Activated naive CD8-positive, alpha-beta T cell treated with anti-CD3 and anti-CD28 coated beads for 36 hours (primary cell): ENCODE data around the gene FRMPD2. TPM values are rescaled to one million over a fixed set of nuclear protein-coding genes. Genes with fewer than 3 reads are reported as not detected.

Experiments
- DNase-seq: peaks from one replicate; pipeline ENCODE4 v3.0.0; 2021
- H3K27ac Mint-ChIP-seq: one replicate; pipeline ENCODE4 v1.8.0; 2022; ENCODE audit warnings: mild to moderate bottlenecking, moderate library complexity, mixed read lengths
- H3K27me3 Mint-ChIP-seq: one replicate; pipeline ENCODE4 v1.8.0; 2022; ENCODE audit warnings: mild to moderate bottlenecking, mixed read lengths
- H3K36me3 Mint-ChIP-seq: one replicate; pipeline ENCODE4 v1.8.0; 2021; ENCODE audit warnings: mild to moderate bottlenecking, mixed read lengths
- H3K4me1 Mint-ChIP-seq: one replicate; pipeline ENCODE4 v1.8.0; 2021; ENCODE audit warnings: mixed read lengths
- H3K4me3 Mint-ChIP-seq: one replicate; pipeline ENCODE4 v1.8.0; 2022; ENCODE audit warnings: mild to moderate bottlenecking, moderate library complexity, mixed read lengths
- H3K9me3 Mint-ChIP-seq: one replicate; pipeline ENCODE4 v1.8.0; 2022; ENCODE audit warnings: mixed read lengths
- total RNA-seq, 2 experiments: library from RNA; stranded (reverse); gene quantifications; one replicate each; pipeline ENCODE4 v1.2.3, GENCODE V29; 2021

Gene FRMPD2
- total RNA-seq, 2 experiments from 2014 or later: not detected

DNA sequence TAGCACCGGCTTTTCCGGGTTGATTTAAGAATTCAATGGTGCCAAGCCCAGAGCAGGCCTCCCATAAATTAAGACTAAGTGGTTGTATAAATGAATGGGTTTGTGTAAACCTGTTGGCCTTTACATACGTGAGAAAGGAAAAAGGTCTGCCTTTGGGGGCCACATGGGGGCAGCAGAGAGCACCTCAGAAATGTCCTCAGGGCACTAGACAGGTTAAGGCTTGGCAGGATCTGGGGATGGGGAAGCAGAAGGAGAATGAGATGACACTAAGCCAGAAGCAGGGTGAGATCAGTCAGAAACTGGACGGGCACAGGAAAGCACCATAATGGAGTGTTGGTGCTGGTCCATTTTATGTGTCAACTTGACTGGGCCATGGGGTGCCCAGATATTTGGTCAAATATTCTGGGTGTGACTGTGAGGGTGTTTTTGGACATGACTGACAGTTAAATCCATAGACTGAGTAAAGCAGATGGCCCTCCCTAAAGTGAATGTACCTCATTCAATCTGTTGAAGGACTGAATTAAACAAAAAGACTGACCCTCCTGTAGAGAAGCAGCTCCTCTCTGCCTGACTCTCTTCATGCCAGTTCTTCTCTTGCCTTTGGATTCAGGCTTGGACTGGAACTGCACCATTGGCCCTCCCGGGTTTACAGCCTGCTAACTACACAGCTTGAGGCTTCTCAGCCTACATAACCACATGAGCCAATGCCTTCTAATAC lies 58.9 kb downstream of the FRMPD2 start:
- H3K9me3 Mint-ChIP-seq: peaks cover 2% of the 10 kb centered on the region
- H3K27ac Mint-ChIP-seq: no peak overlapping the region
- H3K36me3 Mint-ChIP-seq: no peaks in the 10 kb centered on the region
- peaks cover 10% of the 10 kb centered on the region for H3K27me3 Mint-ChIP-seq
- H3K4me3 Mint-ChIP-seq: no peak overlapping the region
- no peaks in the 10 kb centered on the region for H3K4me1 Mint-ChIP-seq
- DNase-seq: peak; percentile 25

DNA sequence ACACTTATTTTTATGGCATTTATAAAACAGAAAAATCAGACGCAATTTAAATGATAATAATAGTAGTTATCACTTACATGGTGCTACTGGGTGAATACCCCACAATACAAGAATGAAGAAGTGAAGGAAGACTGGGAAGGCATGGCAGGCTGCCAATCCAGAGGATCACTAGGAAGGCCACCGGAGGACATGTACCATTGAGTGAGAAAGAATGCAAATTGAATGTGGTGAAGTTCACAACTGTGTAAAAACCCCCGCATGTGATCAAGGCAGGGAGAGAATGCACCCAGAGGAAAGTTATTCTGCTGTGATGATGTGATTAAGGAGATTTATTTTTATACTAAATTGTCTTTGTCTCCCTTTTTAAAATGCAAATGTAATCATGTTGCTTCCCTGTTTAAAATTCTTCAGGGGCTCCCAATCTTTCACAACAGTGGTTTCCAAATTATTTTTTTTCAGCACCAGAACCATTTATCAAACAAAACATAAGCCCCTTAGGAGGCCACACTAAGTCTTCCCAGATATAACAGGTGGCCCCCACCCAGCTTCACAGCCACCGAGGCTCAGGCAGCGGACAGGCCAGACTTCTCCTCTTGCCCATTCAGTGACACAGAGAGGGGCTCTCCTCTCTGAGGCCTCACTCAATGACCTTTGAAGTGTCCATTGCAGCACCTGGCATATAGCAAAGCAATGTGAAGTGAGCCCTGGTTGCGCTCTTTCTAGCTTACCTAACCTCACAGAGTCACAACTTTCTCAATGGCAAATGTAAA lies 59.6 kb downstream of the FRMPD2 start:
- peaks cover 2% of the 10 kb centered on the region for H3K9me3 Mint-ChIP-seq
- no peaks in the 10 kb centered on the region for H3K4me1 Mint-ChIP-seq
- no peak overlapping the region for H3K4me3 Mint-ChIP-seq
- no peak overlapping the region for H3K27ac Mint-ChIP-seq
- no peaks in the 10 kb centered on the region for H3K36me3 Mint-ChIP-seq
- peaks cover 2% of the 10 kb centered on the region for H3K27me3 Mint-ChIP-seq
- DNase-seq: no peak

DNA sequence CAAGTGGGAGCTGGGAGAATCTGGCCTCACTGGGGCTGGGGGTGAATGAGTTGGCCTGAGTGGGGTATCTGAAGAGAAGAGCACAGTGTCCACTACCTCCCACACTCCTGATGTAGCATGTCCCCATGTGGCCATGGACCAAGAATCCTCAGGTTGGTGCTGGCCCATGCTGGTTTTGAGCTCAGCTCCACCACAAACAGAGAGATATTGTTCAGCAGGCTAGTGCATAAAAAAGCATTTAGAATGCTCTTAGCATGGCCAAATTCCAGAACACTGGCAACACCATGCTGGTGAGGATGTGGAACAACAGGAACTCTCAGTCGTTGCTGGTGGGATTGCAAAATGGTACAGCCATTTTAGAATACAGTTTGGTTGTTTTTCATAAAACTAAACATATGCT lies 61.4 kb downstream of the FRMPD2 start:
- DNase-seq: no peak
- no peaks in the 10 kb centered on the region for H3K4me1 Mint-ChIP-seq
- peaks cover 2% of the 10 kb centered on the region for H3K9me3 Mint-ChIP-seq
- H3K27me3 Mint-ChIP-seq: no peaks in the 10 kb centered on the region
- H3K36me3 Mint-ChIP-seq: no peaks in the 10 kb centered on the region
- H3K4me3 Mint-ChIP-seq: no peak overlapping the region
- no peak overlapping the region for H3K27ac Mint-ChIP-seq

DNA sequence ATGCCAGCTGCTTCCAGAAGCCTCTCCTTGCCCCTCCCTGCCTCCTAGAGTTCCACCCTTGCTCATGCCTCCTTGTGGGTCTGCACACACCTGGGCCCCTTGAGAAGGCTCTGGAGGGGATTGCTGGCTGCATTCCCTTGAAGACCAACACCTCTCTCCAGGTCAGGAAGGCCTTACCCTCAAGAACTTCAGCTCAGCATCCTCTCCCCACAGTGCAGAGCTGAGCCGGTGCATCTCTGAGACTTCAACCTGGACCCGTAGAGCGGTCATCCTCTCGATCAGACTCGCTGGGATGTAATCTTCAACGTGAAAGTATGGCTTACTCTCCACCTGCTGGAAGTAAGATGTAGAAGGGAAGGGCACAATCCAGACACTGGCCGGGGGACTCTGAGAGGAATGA lies 62.7 kb downstream of the FRMPD2 start:
- DNase-seq: no peak
- no peak overlapping the region for H3K27ac Mint-ChIP-seq
- H3K4me3 Mint-ChIP-seq: no peak overlapping the region
- H3K36me3 Mint-ChIP-seq: no peaks in the 10 kb centered on the region
- H3K27me3 Mint-ChIP-seq: no peaks in the 10 kb centered on the region
- H3K9me3 Mint-ChIP-seq: peaks cover 2% of the 10 kb centered on the region
- no peaks in the 10 kb centered on the region for H3K4me1 Mint-ChIP-seq

DNA sequence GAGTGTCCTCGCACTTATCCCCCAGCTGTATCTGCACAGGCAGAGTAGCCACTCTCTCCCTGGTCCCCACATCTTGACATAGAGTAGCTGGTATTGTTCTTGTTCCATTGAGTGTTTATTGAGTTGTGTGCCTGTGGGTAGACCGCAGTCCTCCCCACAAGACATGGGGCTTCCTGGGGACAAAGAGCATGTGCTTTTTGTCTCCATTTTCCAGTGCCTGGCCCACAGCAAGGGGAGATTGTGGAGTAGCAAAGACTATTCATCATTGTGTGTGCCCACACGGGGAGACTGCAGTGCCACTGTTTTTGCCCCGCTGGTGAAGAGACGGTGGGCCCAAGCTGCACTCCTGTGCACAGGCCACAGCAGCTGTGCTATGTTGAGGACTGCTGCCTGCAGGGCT lies 63.5 kb downstream of the FRMPD2 start:
- Mint-ChIP-seq H3K27me3 (no peaks in the 10 kb centered on the region), H3K4me3 (no peak overlapping the region), H3K4me1 (no peaks in the 10 kb centered on the region), H3K9me3 (peaks cover 2% of the 10 kb centered on the region), H3K27ac (peak overlapping the region; percentile 34), H3K36me3 (no peaks in the 10 kb centered on the region)
- DNase-seq: no peak

DNA sequence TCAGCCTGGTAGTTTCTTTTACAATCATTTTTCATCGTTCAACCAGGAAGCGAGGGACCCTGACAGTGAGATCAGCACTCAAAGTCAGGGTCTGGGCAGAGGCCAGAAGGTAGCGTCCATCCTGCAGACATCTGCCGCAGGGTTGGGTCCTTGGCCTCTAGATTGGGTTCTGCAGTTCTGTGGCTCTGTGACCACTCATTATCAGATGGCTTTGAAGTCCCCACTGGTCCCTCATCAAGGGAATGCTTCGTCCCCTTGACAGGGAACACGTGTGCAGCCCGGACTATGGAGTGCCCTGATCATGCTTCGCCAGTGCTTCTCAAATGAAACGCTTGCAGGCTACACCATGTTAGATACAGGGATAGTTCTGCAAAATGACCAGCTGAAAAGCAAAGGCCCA lies 64.1 kb downstream of the FRMPD2 start:
- H3K4me3 Mint-ChIP-seq: no peak overlapping the region
- no peaks in the 10 kb centered on the region for H3K4me1 Mint-ChIP-seq
- DNase-seq: no peak
- no peaks in the 10 kb centered on the region for H3K27me3 Mint-ChIP-seq
- peaks cover under 1% of the 10 kb centered on the region for H3K9me3 Mint-ChIP-seq
- H3K27ac Mint-ChIP-seq: no peak overlapping the region
- H3K36me3 Mint-ChIP-seq: no peaks in the 10 kb centered on the region

DNA sequence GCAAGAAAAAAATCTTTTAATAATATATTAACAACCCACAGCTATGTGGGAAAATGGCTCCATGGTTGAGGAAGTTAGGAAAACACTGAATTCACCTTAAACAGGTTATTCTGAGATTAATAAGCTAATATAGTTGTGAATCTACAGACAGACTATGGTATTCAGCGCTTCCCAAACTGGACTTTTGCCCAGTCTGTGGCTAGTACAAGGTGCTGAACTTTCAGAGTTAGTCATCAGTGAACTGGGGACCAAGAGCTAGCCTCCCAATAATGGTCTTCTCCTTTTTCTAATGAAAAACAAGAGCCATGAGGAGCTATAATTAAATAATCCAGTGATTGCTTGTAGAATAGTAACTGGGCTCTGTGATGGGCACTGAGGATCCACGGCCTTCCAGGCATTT lies 65.3 kb downstream of the FRMPD2 start:
- Mint-ChIP-seq H3K27me3 (no peaks in the 10 kb centered on the region), H3K36me3 (no peaks in the 10 kb centered on the region), H3K9me3 (no peaks in the 10 kb centered on the region), H3K4me3 (no peak overlapping the region), H3K27ac (no peak overlapping the region), H3K4me1 (no peaks in the 10 kb centered on the region)
- no peak for DNase-seq

DNA sequence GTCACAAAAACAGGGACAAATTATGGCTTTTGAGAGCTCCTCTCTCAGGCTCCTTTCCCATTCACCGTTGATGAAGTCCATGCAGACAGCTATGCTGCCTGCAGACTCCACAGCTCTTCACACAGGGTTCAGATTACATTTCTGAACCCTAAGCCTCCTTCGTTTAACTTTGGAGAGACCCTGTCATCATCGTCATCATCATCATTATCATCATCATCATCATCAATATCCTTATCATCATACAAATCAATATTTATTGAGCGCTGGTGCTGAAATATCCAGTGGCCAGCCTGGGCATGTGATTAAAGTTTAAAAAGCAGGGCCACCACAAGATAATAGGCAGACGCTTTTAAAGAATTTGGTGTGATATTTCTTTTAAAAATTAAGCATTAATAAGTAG lies 66.6 kb downstream of the FRMPD2 start:
- no peaks in the 10 kb centered on the region for H3K4me1 Mint-ChIP-seq
- no peak for DNase-seq
- no peaks in the 10 kb centered on the region for H3K9me3 Mint-ChIP-seq
- H3K27ac Mint-ChIP-seq: no peak overlapping the region
- H3K27me3 Mint-ChIP-seq: no peaks in the 10 kb centered on the region
- H3K36me3 Mint-ChIP-seq: no peaks in the 10 kb centered on the region
- H3K4me3 Mint-ChIP-seq: no peak overlapping the region

DNA sequence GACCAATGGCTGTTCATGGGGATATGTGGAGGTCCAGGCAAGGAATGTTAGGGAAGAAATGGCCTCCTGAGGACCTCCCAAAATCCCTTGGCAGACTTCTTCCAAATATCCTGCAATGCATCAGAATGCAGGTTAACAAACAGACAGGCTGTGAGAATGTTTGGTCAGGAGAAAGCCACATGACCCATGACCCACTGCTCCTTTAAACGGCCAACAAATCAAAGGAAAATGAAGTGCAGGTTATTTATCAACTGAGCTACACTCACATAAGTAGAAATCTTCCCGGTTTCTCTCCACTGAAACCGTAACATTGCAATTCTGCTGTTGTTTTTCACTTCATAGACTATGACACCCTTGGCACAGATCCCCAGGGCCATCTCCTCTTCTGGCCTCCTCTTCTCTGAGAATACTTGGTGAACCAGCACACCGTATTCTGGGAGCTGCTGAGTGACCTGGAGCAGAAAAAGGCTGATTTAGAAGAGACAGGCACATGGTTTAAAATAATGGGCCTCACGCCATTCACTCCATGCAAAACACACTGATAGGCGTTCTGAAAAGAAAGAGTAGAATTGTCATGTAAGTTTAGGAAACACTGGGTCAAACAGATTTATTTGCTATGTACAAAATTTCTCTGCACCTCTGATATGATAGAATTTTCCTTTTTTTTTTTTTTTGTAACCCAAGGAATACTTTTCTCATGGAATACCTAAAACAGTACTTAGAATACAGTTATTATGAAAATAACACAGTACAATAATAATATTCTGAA lies 67.8 kb downstream of the FRMPD2 start:
- Mint-ChIP-seq H3K27me3 (no peaks in the 10 kb centered on the region), H3K27ac (no peak overlapping the region), H3K4me3 (no peak overlapping the region), H3K9me3 (no peaks in the 10 kb centered on the region), H3K36me3 (no peaks in the 10 kb centered on the region), H3K4me1 (no peaks in the 10 kb centered on the region)
- DNase-seq: no peak

DNA sequence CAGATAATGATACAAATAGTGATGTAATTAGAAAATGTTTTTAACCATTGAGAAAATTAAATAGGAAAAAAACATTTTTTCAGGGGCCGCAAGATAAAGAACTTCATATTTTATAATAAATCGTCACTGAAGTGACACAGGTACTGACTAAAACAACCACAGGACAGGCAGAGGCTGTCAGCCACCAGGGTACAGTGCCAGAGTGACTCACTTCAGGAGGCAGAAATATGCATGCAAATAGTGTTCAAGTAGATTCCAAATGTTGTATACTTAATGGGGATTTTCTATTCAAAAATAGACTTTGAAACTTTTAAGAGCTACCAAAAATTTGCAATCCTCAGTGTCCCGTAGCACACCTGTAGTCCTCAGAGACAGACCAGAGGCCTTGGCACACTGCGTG lies 68.6 kb downstream of the FRMPD2 start:
- no peaks in the 10 kb centered on the region for H3K4me1 Mint-ChIP-seq
- DNase-seq: no peak
- H3K4me3 Mint-ChIP-seq: no peak overlapping the region
- H3K36me3 Mint-ChIP-seq: no peaks in the 10 kb centered on the region
- H3K9me3 Mint-ChIP-seq: no peaks in the 10 kb centered on the region
- peaks cover 3% of the 10 kb centered on the region for H3K27me3 Mint-ChIP-seq
- no peak overlapping the region for H3K27ac Mint-ChIP-seq

DNA sequence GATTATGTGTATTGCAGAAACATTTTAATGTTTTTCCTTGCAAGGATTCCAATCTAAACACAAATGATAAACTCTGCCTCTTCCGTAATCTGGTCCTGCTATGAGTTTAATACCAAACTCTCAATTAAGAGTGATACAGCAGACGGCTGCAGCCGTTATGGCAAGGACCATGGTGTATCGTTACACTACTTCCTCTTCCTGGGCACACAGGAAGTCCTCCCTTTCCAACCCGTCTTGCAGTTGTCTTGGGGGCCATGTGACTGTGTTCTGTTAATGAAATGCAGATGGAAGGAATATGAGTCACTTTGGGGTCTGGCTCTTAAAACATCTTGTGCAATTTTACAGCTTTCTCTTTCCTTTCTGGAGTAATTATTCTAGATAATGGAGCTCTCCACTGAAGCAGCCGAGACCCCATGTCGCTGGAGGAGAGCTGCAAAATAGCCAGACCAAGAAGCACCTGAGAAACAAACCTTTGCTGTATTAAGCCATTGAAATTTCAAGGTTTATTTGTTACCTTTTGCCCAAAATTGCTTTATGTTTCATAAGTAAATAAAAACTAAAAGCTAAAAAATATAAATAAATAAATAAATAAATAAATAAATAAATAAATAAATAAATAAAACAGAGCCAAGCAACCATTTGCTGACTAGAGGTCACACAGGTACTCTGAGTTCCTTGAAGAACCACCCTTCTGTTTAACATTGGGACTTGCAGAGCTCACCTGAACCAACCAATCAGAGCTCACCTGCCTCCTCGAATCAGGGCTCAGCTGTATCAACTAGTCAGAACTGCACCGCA lies 74.7 kb downstream of the FRMPD2 start:
- peaks cover 3% of the 10 kb centered on the region for H3K27me3 Mint-ChIP-seq
- DNase-seq: no peak
- H3K9me3 Mint-ChIP-seq: peaks cover 3% of the 10 kb centered on the region
- H3K36me3 Mint-ChIP-seq: peaks cover 2% of the 10 kb centered on the region
- H3K4me3 Mint-ChIP-seq: no peak overlapping the region
- peaks cover 2% of the 10 kb centered on the region for H3K4me1 Mint-ChIP-seq
- no peak overlapping the region for H3K27ac Mint-ChIP-seq

DNA sequence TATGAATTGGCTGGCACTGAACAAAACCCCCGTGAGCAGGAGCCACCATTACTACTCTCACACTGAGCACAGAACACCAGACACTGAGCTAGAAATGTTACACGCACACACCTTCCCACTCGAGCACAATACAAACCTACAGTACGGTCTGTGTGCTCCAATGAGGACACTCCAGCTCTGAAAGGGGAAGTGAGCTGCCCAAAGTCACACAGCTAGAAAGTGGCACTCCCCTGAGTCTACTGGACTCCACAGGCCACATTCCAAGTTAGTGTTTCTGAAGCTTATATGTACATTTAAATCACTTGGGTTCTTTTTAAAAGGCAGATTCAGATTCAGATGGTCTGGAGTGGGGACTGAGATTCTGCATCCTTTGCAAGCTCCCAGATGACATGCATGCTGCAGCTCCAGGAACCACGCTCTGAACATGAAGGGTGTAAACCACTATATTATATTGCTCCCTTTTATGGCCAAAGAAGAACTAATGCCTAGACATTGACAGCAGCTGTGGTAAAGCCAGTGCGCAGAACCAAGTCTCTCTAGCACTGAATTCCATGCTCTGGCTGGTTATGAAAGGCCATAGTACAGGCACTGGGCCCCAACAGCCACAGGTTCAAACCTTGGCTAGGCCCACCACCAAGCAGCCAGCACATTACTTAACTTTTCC lies 77.1 kb downstream of the FRMPD2 start:
- DNase-seq: no peak
- H3K27me3 Mint-ChIP-seq: peaks cover 3% of the 10 kb centered on the region

DNA sequence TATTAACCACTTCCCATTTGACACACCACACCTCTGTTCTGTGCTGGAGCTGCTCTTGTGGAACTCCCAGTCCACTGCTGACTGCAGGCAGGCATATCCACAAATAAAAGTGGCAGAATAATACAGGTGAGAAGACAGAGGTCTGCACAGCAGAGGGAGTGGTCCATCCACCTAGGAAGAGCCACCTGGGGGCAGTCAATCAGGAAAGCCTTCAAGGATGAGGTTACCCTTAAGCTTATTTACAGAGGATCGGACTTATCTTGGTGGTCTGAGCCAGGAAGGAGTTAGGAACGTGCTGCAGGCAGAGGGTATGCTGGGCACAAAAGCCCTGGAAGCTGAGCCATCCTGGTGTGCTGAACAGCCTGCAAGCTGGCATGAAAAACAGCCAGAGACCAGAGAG lies 78.7 kb downstream of the FRMPD2 start:
- Mint-ChIP-seq H3K27me3 (no peaks in the 10 kb centered on the region), H3K27ac (no peak overlapping the region), H3K4me3 (no peak overlapping the region), H3K36me3 (peaks cover 2% of the 10 kb centered on the region), H3K4me1 (peaks cover 2% of the 10 kb centered on the region), H3K9me3 (peaks cover 3% of the 10 kb centered on the region)
- DNase-seq: no peak

More for the DNA sequence above, 77.1 kb downstream of the FRMPD2 start:
- Mint-ChIP-seq H3K4me1 (peaks cover 2% of the 10 kb centered on the region), H3K36me3 (peaks cover 2% of the 10 kb centered on the region), H3K4me3 (no peak overlapping the region), H3K27ac (no peak overlapping the region), H3K9me3 (peaks cover 3% of the 10 kb centered on the region)

DNA sequence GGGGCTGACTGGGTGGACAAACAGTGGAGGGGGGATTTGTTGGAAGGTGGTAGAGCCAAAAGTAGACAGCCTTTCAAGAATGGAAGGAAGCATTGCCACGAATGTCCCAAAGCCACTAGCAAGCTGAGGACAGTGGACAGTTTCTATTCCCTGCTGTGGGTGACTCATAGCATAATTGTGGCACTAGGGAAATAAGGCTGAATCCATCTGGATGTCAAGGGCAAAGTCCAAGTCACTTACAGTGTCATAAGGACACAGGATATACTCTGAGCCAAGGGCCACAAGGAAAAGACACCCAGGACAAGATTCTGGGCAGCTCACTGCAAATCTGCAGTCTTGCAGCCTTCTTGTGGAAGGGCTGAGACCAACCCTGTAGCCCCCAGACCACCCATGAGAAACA lies 79.7 kb downstream of the FRMPD2 start:
- H3K4me3 Mint-ChIP-seq: no peak overlapping the region
- peaks cover 2% of the 10 kb centered on the region for H3K36me3 Mint-ChIP-seq
- peaks cover 3% of the 10 kb centered on the region for H3K9me3 Mint-ChIP-seq
- no peak overlapping the region for H3K27ac Mint-ChIP-seq
- DNase-seq: no peak
- peaks cover 2% of the 10 kb centered on the region for H3K4me1 Mint-ChIP-seq
- H3K27me3 Mint-ChIP-seq: no peaks in the 10 kb centered on the region
